Measurements from ENCODE around the gene SNAP25. TPM values are rescaled to one million over a fixed set of nuclear protein-coding genes. Genes with fewer than 3 reads are reported as not detected.

SNAP25 gene
- total and polyA plus RNA-seq, 9 of the 15 experiments (the other 6 are each of a cell fraction or from before 2014, with no cell fraction given) = 0.07 TPM; not detected in 8

GRCh38 chr20:10352934-10353824 lies 134.5 kb downstream of the SNAP25 start (continued):
- TF ChIP-seq JUN (IDR thresholded peaks at IDR 0.05; ENCODE audit: borderline replicate concordance, low read depth, low read length) (no peak), JUN (CRISPR knock-in tag; IDR thresholded peaks at IDR 0.05; ENCODE audit: borderline replicate concordance) (no peak), PATZ1 (CRISPR knock-in tag; IDR thresholded peaks at IDR 0.05; ENCODE audit: borderline replicate concordance) (no peak), USF2 (CRISPR knock-in tag; IDR thresholded peaks at IDR 0.05) (no peak), NFIX (CRISPR knock-in tag; IDR thresholded peaks at IDR 0.05; ENCODE audit: low read depth) (no peak), TBL1XR1 (IDR thresholded peaks at IDR 0.05; ENCODE audit: low read length in 2 of 2) (no peak), KLF10 (CRISPR knock-in tag; IDR thresholded peaks at IDR 0.05) (no peak), KAT2B (IDR thresholded peaks at IDR 0.05; ENCODE audit: low read depth, low read length) (no peak)
